C4-2B (cell line): ENCODE results near the gene FNDC3B.

ENCODE experiments used
- ZFX ChIP-seq: fragments of 450-650 bp; IDR thresholded peaks from 2 replicates; pipeline ENCODE4 v1.6.1; 2017
- TF ChIP-seq, protein P1 (sequence below): fragments of 450-650 bp; conservative IDR thresholded peaks from 2 replicates; pipeline ENCODE4 v1.5.1; 2017; ENCODE audit warnings: mild to moderate bottlenecking

GRCh38 chr3:172290457-172290856, 251.1 kb downstream of the FNDC3B start:
- TF ChIP-seq, protein P1, sequence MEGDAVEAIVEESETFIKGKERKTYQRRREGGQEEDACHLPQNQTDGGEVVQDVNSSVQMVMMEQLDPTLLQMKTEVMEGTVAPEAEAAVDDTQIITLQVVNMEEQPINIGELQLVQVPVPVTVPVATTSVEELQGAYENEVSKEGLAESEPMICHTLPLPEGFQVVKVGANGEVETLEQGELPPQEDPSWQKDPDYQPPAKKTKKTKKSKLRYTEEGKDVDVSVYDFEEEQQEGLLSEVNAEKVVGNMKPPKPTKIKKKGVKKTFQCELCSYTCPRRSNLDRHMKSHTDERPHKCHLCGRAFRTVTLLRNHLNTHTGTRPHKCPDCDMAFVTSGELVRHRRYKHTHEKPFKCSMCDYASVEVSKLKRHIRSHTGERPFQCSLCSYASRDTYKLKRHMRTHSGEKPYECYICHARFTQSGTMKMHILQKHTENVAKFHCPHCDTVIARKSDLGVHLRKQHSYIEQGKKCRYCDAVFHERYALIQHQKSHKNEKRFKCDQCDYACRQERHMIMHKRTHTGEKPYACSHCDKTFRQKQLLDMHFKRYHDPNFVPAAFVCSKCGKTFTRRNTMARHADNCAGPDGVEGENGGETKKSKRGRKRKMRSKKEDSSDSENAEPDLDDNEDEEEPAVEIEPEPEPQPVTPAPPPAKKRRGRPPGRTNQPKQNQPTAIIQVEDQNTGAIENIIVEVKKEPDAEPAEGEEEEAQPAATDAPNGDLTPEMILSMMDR: no peak
- TF ChIP-seq ZFX: no peak
